OCI-LY7 (cell line): Measurements from ENCODE around the gene GLRA2. TPM values are rescaled to one million over a fixed set of nuclear protein-coding genes. Genes with fewer than 3 reads are reported as not detected.
"Not testable (repeated sequence)": the region's sequence is repeated elsewhere in the genome, so short reads cannot be mapped to it uniquely, and the experiment has no call there.

Experiments
- BruUV-seq: library from RNA; stranded (reverse); fragments of 400-500 nt; replicated peaks from 2 replicates; lab custom pipeline; 2021; lab: Mats Ljungman, UMichigan
- CTCF ChIA-PET: fragments of 300-600 bp; sonication (Branson Sonifier 250); formaldehyde crosslinking; loops from one replicate; lab custom pipeline; 2022; ENCODE audit warnings: antibody characterized with exemption; ENCODE audit not compliant: unreplicated experiment; lab: Charles Lee
- POLR2A ChIA-PET: fragments of 300-600 bp; sonication (Branson Sonifier 250); formaldehyde crosslinking; loops from one replicate; lab custom pipeline; 2022; ENCODE audit warnings: antibody characterized with exemption; lab: Charles Lee
- DNase-seq: peaks from one replicate; pipeline ENCODE4 v3.0.0-alpha.2; 2015; ENCODE audit warnings: low spot score
- H2AFZ ChIP-seq: fragments of 200-600 bp; sonication (generic), shearing (Covaris generic); 2 replicates; pipeline ENCODE4 v1.6.1; 2014; ENCODE audit warnings: mild to moderate bottlenecking, antibody characterized with exemption, low read length, moderate library complexity
- H3K27ac ChIP-seq: fragments of 200-600 bp; sonication (generic); 2 replicates; pipeline ENCODE4 v1.5.1; 2014; ENCODE audit warnings: mixed run types, low read depth, mild to moderate bottlenecking, moderate library complexity, low read length, inconsistent platforms; ENCODE audit not compliant: poor library complexity, severe bottlenecking
- H3K36me3 ChIP-seq: fragments of 200-600 bp; sonication (generic); 2 replicates; pipeline ENCODE4 v1.6.1; 2014; ENCODE audit warnings: mild to moderate bottlenecking, antibody characterized with exemption, low read length, moderate library complexity, mixed read lengths; ENCODE audit not compliant: insufficient read depth
- H3K4me1 ChIP-seq: fragments of 200-600 bp; sonication (generic); 2 replicates; pipeline ENCODE4 v1.5.1; 2014; ENCODE audit warnings: mild to moderate bottlenecking, low read length; ENCODE audit not compliant: insufficient read depth, poor library complexity, severe bottlenecking
- H3K4me2 ChIP-seq: fragments of 200-600 bp; sonication (generic); 2 replicates; pipeline ENCODE4 v1.6.1; 2014; ENCODE audit warnings: mild to moderate bottlenecking, low read length
- H3K4me3 ChIP-seq: fragments of 200-600 bp; sonication (generic); 2 replicates; pipeline ENCODE4 v1.5.1; 2014; ENCODE audit warnings: mild to moderate bottlenecking, low read depth, low read length; ENCODE audit not compliant: poor library complexity, severe bottlenecking
- H3K79me2 ChIP-seq: fragments of 200-600 bp; sonication (generic); 2 replicates; pipeline ENCODE4 v1.6.1; 2016; ENCODE audit warnings: low read depth, mild to moderate bottlenecking, low read length, moderate library complexity, mixed read lengths; ENCODE audit not compliant: insufficient read depth
- H3K9me2 ChIP-seq: fragments of 200-600 bp; sonication (generic); 2 replicates; pipeline ENCODE4 v1.6.1; 2016; ENCODE audit warnings: mild to moderate bottlenecking, low read length, mixed read lengths; ENCODE audit not compliant: insufficient read depth
- H3K9me3 ChIP-seq: fragments of 200-600 bp; sonication (generic); 2 replicates; pipeline ENCODE4 v1.6.1; 2014; ENCODE audit warnings: mild to moderate bottlenecking, mixed run types, low read length, mixed read lengths
- H4K20me1 ChIP-seq: fragments of 200-600 bp; sonication (generic); 2 replicates; pipeline ENCODE4 v1.6.1; 2014; ENCODE audit warnings: mild to moderate bottlenecking, antibody characterized with exemption, low read length, moderate library complexity, mixed read lengths; ENCODE audit not compliant: insufficient read depth
- CTCF ChIP-seq: fragments of 200-600 bp; sonication (generic); conservative IDR thresholded peaks from 2 replicates; pipeline ENCODE4 v1.5.1; 2014; ENCODE audit warnings: mild to moderate bottlenecking, antibody characterized with exemption, low read length, moderate library complexity, mixed read lengths
- EZH2phosphoT487 ChIP-seq: fragments of 200-600 bp; sonication (generic); IDR thresholded peaks from 2 replicates; pipeline ENCODE4 v1.6.1; 2018; ENCODE audit warnings: low read depth, borderline replicate concordance, mild to moderate bottlenecking, mixed run types, antibody characterized with exemption, low read length, moderate library complexity, mixed read lengths
- intact Hi-C: fragments of 100-400 bp; cut with micrococcal nuclease; formaldehyde crosslinking; loops from one replicate; pipeline ENCODE4 v1.10.0; 2022; ENCODE audit not compliant: unreplicated experiment
- total RNA-seq, 2 experiments: library from RNA; depleted of rRNA in 1 of 2; stranded (reverse); fragments of >200 nt in 1 of 2; shearing (Covaris generic) in 1 of 2; gene quantifications; 2 replicates each; pipeline ENCODE4 v1.2.3, GENCODE V29; 2014 to 2022

GLRA2 gene
- total RNA-seq, 2 experiments from 2014 or later = not detected

DNA sequence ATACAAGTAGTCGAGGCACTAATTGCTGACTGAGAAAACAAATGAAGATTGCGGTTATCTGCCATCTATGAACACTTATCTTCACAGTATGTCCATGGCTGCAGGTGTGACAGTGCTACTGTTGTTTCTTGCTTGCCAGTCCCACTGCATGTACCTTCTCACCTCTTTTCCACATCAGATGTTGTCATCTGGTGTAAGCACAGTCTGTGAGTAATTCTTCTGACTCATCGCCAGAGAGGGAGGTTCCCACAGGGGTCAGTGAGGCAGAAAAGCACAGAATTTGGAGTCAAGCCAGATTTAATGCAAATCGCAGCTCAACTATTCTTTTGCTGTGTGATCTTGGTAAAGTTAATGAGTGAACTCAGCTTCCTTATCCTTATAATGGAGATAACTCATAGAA, 144.4 kb downstream of the GLRA2 start:
- intact Hi-C loops = no loop called here
- no peak overlapping the region for H3K4me3 ChIP-seq
- H4K20me1 ChIP-seq = no peaks in the 10 kb centered on the region
- no peaks in the 10 kb centered on the region for H3K9me3 ChIP-seq
- peak overlapping the region; percentile 16; the same call in 1 of the 2 replicates for H3K4me2 ChIP-seq
- no TSS peak for BruUV-seq
- H3K36me3 ChIP-seq = no peaks in the 10 kb centered on the region
- no peak overlapping the region for H3K27ac ChIP-seq
- ChIA-PET CTCF (no interaction called here), POLR2A (no interaction called here)
- H2AFZ ChIP-seq = no peak overlapping the region
- peaks cover 26% of the 10 kb centered on the region for H3K4me1 ChIP-seq
- TF ChIP-seq EZH2phosphoT487 (no peak), CTCF (no peak)
- H3K79me2 ChIP-seq = no peaks in the 10 kb centered on the region
- no peaks in the 10 kb centered on the region for H3K9me2 ChIP-seq
- DNase-seq = peak; percentile 4

DNA sequence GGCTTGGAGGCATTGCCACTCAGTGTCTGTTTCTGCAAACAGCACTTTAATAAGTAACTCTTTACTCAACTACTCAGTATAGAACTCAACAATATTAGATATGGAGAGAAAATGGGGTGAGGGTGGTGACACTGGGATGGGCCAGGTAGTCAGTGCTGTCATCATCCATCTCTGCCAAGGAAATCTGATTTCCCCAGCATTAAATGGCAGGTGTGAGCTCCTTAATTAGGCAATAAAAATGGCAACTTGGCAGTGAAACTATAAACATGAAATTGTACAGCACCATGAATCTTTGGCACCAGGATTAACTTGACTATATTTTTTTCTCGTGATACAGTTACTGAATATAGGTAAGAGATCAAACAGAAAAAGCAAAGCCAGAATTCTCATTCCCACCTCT, 146.2 kb downstream of the GLRA2 start:
- no peak overlapping the region for H3K27ac ChIP-seq
- BruUV-seq = no TSS peak
- CTCF ChIA-PET = no interaction called here
- H2AFZ ChIP-seq = no peak overlapping the region
- intact Hi-C loops = no loop called here
- DNase-seq = no peak
- H3K4me3 ChIP-seq = no peak overlapping the region
- peaks cover 22% of the 10 kb centered on the region for H3K4me1 ChIP-seq
- no peaks in the 10 kb centered on the region for H3K9me3 ChIP-seq
- no peaks in the 10 kb centered on the region for H4K20me1 ChIP-seq
- no peak overlapping the region for H3K4me2 ChIP-seq
- POLR2A ChIA-PET = no interaction called here
- TF ChIP-seq CTCF = no peak
- no peaks in the 10 kb centered on the region for H3K36me3 ChIP-seq
- no peaks in the 10 kb centered on the region for H3K79me2 ChIP-seq
- no peaks in the 10 kb centered on the region for H3K9me2 ChIP-seq

- no peak overlapping the region for H3K4me2 ChIP-seq
- H3K36me3 ChIP-seq = no peaks in the 10 kb centered on the region
- no peak overlapping the region for H3K27ac ChIP-seq
- no peaks in the 10 kb centered on the region for H3K9me3 ChIP-seq
- H3K79me2 ChIP-seq = no peaks in the 10 kb centered on the region
- intact Hi-C loops = no loop called here
- no peaks in the 10 kb centered on the region for H3K9me2 ChIP-seq
- H3K4me3 ChIP-seq = no peak overlapping the region
- ChIA-PET POLR2A (no interaction called here), CTCF (no interaction called here)
- TF ChIP-seq CTCF (no peak), EZH2phosphoT487 (no peak)
- BruUV-seq = no TSS peak
- no peak for DNase-seq
- no peak overlapping the region for H2AFZ ChIP-seq
- peaks cover 13% of the 10 kb centered on the region for H3K4me1 ChIP-seq
- H4K20me1 ChIP-seq = no peaks in the 10 kb centered on the region
Observed at GRCh38 chrX:14676431-14676830, 147.1 kb downstream of the GLRA2 start.

DNA sequence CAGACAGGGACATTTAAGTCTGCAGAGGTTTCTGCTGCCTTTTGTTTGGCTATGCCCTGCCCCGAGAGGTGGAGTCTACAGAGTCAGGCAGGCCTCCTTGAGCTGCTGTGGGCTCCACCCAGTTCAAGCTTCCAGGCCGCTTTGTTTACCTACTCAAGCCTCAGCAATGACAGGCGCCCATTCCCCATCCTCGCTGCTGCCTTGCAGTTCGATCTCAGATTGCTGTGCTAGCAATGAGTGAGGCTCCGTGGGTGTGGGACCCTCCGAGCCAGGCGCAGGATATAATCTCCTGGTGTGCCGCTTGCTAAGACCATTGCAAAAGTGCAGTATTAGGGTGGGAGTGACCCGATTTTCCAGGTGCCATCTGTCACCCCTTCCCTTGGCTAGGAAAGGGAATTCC, 159.0 kb downstream of the GLRA2 start:
- CTCF ChIA-PET, H3K9me3 ChIP-seq: not testable (repeated sequence)

More for the DNA sequence above, 159.0 kb downstream of the GLRA2 start:
- intact Hi-C loops, H3K4me3 ChIP-seq, POLR2A ChIA-PET, DNase-seq, H3K4me2 ChIP-seq, H3K9me2 ChIP-seq, H2AFZ ChIP-seq, H3K27ac ChIP-seq, H3K36me3 ChIP-seq, BruUV-seq, H3K4me1 ChIP-seq, H3K79me2 ChIP-seq, H4K20me1 ChIP-seq: not testable (repeated sequence)
